GM20431 (cell line): Measurements from ENCODE around the gene CCNB3.

Source experiments
- in situ Hi-C: fragments of 300-500 bp; cut with MseI, MboI; formaldehyde crosslinking; loops from one replicate; pipeline ENCODE4 v1.15.0; 2020; ENCODE audit warnings: low sequenced_read_pairs; ENCODE audit not compliant: unreplicated experiment

The CCNB3 gene

GRCh38 chrX:50343917-50344316, 139.4 kb downstream of the CCNB3 start:
- in situ Hi-C loops, result no loop called here

GRCh38 chrX:50372966-50373365, 168.4 kb downstream of the CCNB3 start:
- in situ Hi-C loops, result no loop called here

GRCh38 chrX:50375481-50376267, 171.1 kb downstream of the CCNB3 start:
- in situ Hi-C loops, result no loop called here

GRCh38 chrX:50381729-50382415, 177.3 kb downstream of the CCNB3 start:
- in situ Hi-C loops, result no loop called here

- in situ Hi-C loops, result no loop called here
These were observed 182.0 kb downstream of the CCNB3 start for GRCh38 chrX:50386520-50386919.

GRCh38 chrX:50393902-50394301, 189.3 kb downstream of the CCNB3 start:
- in situ Hi-C loops, result no loop called here
